GM12878 (cell line): ENCODE measurements around the gene FBXL5.

ENCODE experiments used
- CHD4 ChIP-seq: fragments of 200-600 bp; sonication (generic); IDR thresholded peaks from 2 replicates; pipeline ENCODE4 v1.6.1; 2016; ENCODE audit warnings: mild to moderate bottlenecking
- EP300 ChIP-seq, 2 experiments: fragments of 150-350 bp in 1 of 2; IDR thresholded peaks; 2 replicates each; pipeline ENCODE4 v1.6.1; 2011 to 2012; ENCODE audit warnings: low read depth in 2 of 2, low read length in 2 of 2, borderline replicate concordance in 1 of 2, improper control_type of control experiment in 1 of 2, inconsistent platforms in 1 of 2; ENCODE audit not compliant: control insufficient read depth in 1 of 2
- KDM1A ChIP-seq: fragments of 200-600 bp; sonication (generic); IDR thresholded peaks from 2 replicates; pipeline ENCODE4 v1.6.1; 2016; ENCODE audit warnings: borderline replicate concordance
- NFYB ChIP-seq: IDR thresholded peaks from 2 replicates; pipeline ENCODE4 v1.6.1; 2011; ENCODE audit warnings: low read depth, mild to moderate bottlenecking, low read length, improper control_type of control experiment, moderate library complexity; ENCODE audit not compliant: insufficient read depth
- NR2C1 ChIP-seq: fragments of 450-650 bp; IDR thresholded peaks from 2 replicates; pipeline ENCODE4 v1.6.1; 2017; ENCODE audit warnings: antibody characterized with exemption, mild to moderate bottlenecking, moderate library complexity
- POLR2A ChIP-seq: IDR thresholded peaks from 2 replicates; pipeline ENCODE4 v1.6.1; 2011; ENCODE audit warnings: low read depth, mild to moderate bottlenecking, low read length
- POLR2AphosphoS5 ChIP-seq: IDR thresholded peaks from 2 replicates; pipeline ENCODE4 v1.6.1; 2011; ENCODE audit warnings: mild to moderate bottlenecking, low read length, inconsistent platforms
- STAT1 ChIP-seq: fragments of 450-650 bp; conservative IDR thresholded peaks from 2 replicates; pipeline ENCODE4 v1.6.1; 2014; ENCODE audit warnings: antibody characterized with exemption, mild to moderate bottlenecking
- TCF3 ChIP-seq: IDR thresholded peaks from 2 replicates; pipeline ENCODE4 v1.6.1; 2012; ENCODE audit warnings: low read depth, mild to moderate bottlenecking, low read length, borderline replicate concordance; ENCODE audit not compliant: insufficient read depth
- ZNF24 ChIP-seq: fragments of 450-650 bp; IDR thresholded peaks from 2 replicates; pipeline ENCODE4 v1.6.1; 2017; ENCODE audit warnings: antibody characterized with exemption, mild to moderate bottlenecking
- TF ChIP-seq, protein P1 (sequence below), 3 experiments: IDR thresholded peaks in 2 of 3; conservative IDR thresholded peaks in 1 of 3; 2 replicates each; pipeline ENCODE4 v1.5.1; 2011; ENCODE audit warnings: low read depth in 3 of 3, low read length in 3 of 3, mild to moderate bottlenecking in 3 of 3, control low read depth in 2 of 3, moderate library complexity in 2 of 3, inconsistent platforms in 1 of 3, mixed read lengths in 1 of 3; ENCODE audit not compliant: control insufficient read depth in 2 of 3, insufficient read depth in 1 of 3; ENCODE audit errors: extremely low read depth in 1 of 3
- TF ChIP-seq, protein P2 (sequence below): IDR thresholded peaks from 2 replicates; pipeline ENCODE4 v1.6.1; 2012; ENCODE audit warnings: low read depth, low read length, improper control_type of control experiment

DNA sequence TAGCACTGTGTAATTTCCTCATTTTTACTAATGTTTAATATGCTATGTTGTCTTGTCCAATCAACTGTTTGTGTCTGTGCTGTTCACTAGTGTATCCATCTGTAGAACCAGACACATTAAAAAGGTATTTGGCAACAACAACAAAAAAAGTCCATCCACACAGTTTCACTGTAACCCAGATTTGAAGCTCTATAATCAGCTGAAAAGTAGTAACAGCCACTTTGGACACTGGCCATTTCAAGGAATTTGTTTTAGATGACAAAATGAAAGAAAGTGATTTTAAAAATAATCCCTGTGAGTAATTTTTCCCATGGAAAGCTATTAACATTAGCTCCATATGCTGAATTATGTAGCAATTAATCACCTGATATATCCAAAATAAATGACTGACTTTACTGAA, 2.2 kb upstream of the FBXL5 start:
- TF ChIP-seq CHD4 (no peak), ZNF24 (no peak), POLR2A (no peak), TCF3 (no peak), KDM1A (no peak), EP300 (IDR thresholded peaks at IDR 0.05; ENCODE audit: borderline replicate concordance in 1 of 2, control insufficient read depth in 1 of 2, low read depth in 2 of 2, low read length in 2 of 2) (no peak), POLR2AphosphoS5 (no peak), STAT1 (no peak), NR2C1 (no peak), NFYB (no peak)
- TF ChIP-seq, protein P1, sequence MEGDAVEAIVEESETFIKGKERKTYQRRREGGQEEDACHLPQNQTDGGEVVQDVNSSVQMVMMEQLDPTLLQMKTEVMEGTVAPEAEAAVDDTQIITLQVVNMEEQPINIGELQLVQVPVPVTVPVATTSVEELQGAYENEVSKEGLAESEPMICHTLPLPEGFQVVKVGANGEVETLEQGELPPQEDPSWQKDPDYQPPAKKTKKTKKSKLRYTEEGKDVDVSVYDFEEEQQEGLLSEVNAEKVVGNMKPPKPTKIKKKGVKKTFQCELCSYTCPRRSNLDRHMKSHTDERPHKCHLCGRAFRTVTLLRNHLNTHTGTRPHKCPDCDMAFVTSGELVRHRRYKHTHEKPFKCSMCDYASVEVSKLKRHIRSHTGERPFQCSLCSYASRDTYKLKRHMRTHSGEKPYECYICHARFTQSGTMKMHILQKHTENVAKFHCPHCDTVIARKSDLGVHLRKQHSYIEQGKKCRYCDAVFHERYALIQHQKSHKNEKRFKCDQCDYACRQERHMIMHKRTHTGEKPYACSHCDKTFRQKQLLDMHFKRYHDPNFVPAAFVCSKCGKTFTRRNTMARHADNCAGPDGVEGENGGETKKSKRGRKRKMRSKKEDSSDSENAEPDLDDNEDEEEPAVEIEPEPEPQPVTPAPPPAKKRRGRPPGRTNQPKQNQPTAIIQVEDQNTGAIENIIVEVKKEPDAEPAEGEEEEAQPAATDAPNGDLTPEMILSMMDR (IDR thresholded peaks at IDR 0.05 in 2 of 3, conservative IDR thresholded peaks at IDR 0.05 in 1 of 3; ENCODE audit: control insufficient read depth in 2 of 3, extremely low read depth in 1 of 3, insufficient read depth in 1 of 3, low read depth in 3 of 3, low read length in 3 of 3) = no peak
- TF ChIP-seq, protein P2, sequence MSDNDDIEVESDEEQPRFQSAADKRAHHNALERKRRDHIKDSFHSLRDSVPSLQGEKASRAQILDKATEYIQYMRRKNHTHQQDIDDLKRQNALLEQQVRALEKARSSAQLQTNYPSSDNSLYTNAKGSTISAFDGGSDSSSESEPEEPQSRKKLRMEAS = no peak
